Esophagus muscularis mucosa (tissue), 4 donors: ENCODE measurements around the gene DNAJC3. TPM values are rescaled to one million over a fixed set of nuclear protein-coding genes. Genes with fewer than 3 reads are reported as not detected.

Experiments used
- DNase-seq: peaks from one replicate; pipeline ENCODE4 v3.0.0-alpha.2; 2017; ENCODE audit errors: extremely low spot score
- H3K27ac ChIP-seq, 4 donors: fragments of 200-600 bp; sonication (generic); replicated peaks in 1 of 4; 1 replicate in 3 of 4; 2 replicates in 1 of 4; pipeline ENCODE4 v1.5.1; 2016 to 2019; ENCODE audit warnings: mild to moderate bottlenecking in 1 of 4
- H3K27me3 ChIP-seq, 4 donors: fragments of 200-600 bp; sonication (generic); one replicate each; pipeline versions ENCODE4 v1.5.1 to v1.6.0; 2016 to 2019
- H3K36me3 ChIP-seq, 4 donors: fragments of 200-600 bp; sonication (generic); one replicate each; pipeline ENCODE4 v1.5.1; 2016 to 2019
- H3K4me1 ChIP-seq, 4 donors: fragments of 200-600 bp; sonication (generic); one replicate each; pipeline ENCODE4 v1.5.1; 2016 to 2019
- H3K4me3 ChIP-seq, 4 donors: fragments of 200-600 bp; sonication (generic); 1 replicate in 2 of 4; 2 replicates in 2 of 4; pipeline ENCODE4 v1.5.1; 2016 to 2019; ENCODE audit warnings: mild to moderate bottlenecking in 4 of 4, moderate library complexity in 1 of 4
- H3K9me3 ChIP-seq, 4 donors: fragments of 200-600 bp; sonication (generic); 1 replicate in 3 of 4; 2 replicates in 1 of 4; pipeline ENCODE4 v1.5.1; 2016 to 2019
- CTCF ChIP-seq, 3 experiments: fragments of 200-600 bp in 2 of 3; fragments of 450-650 bp in 1 of 3; sonication (generic) in 2 of 3; IDR thresholded peaks; one replicate each; pipeline ENCODE4 v1.5.1; 2017 to 2019; ENCODE audit warnings: antibody characterized with exemption in 3 of 3, mild to moderate bottlenecking in 2 of 3, moderate library complexity in 1 of 3
- EP300 ChIP-seq: sonication (generic); formaldehyde crosslinking; IDR thresholded peaks from one replicate; pipeline ENCODE4 v1.6.1; 2017; ENCODE audit warnings: antibody characterized with exemption
- POLR2A ChIP-seq: fragments of 450-650 bp; IDR thresholded peaks from one replicate; pipeline ENCODE4 v1.6.1; 2017; ENCODE audit warnings: antibody characterized with exemption, moderate library complexity, mild to moderate bottlenecking, low read depth
- POLR2AphosphoS5 ChIP-seq, 2 donors: sonication (generic); formaldehyde crosslinking; IDR thresholded peaks; one replicate each; pipeline ENCODE4 v1.6.1; 2017; ENCODE audit warnings: antibody characterized with exemption in 2 of 2
- WGBS: methylation state at CpG from one replicate; pipeline ENCODE4 v1.1.5; 2018; 5-methylcytosine and 5-hydroxymethylcytosine counted together
- intact Hi-C: fragments of 100-400 bp; cut with DNase I; formaldehyde crosslinking; loops from one replicate; pipeline ENCODE4 v1.15.1; 2023
- total RNA-seq, 4 donors: library from RNA; depleted of rRNA; stranded (reverse); fragments of >200 nt; gene quantifications; one replicate each; pipeline versions ENCODE4 v1.1.0 to v1.2.1, GENCODE V29; 2016

Gene DNAJC3
- total RNA-seq, 4 donors from 2014 or later = 43.8 to 55.1 (median 48.9) TPM

GRCh38 chr13:95716231-95716630 lies 39.3 kb downstream of the DNAJC3 start:
- H3K4me3 ChIP-seq = no peak overlapping the region
- intact Hi-C loops = no loop called here

GRCh38 chr13:95722241-95722640 lies 45.3 kb downstream of the DNAJC3 start:
- DNase-seq = no peak
- no peak for TF ChIP-seq POLR2A
- TF ChIP-seq CTCF (IDR thresholded peaks at IDR 0.05) = no peak
- TF ChIP-seq POLR2AphosphoS5 (IDR thresholded peaks at IDR 0.05) = no peak
- no peak for TF ChIP-seq EP300
- Histone ChIP-seq H3K27ac (no peak overlapping the region), H3K27me3 (no peaks in the 10 kb centered on the region), H3K4me1 (peaks cover 0 to 25% (median 16%) of the 10 kb centered on the region in 4 donors), H3K36me3 (peaks cover 0 to 17% (median 3%) of the 10 kb centered on the region in 4 donors), H3K4me3 (no peak overlapping the region), H3K9me3 (no peaks in the 10 kb centered on the region)
- 82% methylated on average over 1 of the region's 1 CpG for WGBS
- intact Hi-C loops = loop anchor here (10.0 kb wide), 1 partner anchor 47 kb away; the partner anchor contains the start of gene DNAJC3

More at GRCh38 chr13:95716231-95716630, 39.3 kb downstream of the DNAJC3 start:
- 95% methylated on average over 10 of the region's 11 CpGs for WGBS
- H3K36me3 ChIP-seq = peaks cover 0 to 34% (median 23%) of the 10 kb centered on the region in 4 donors
- TF ChIP-seq CTCF (IDR thresholded peaks at IDR 0.05) (no peak), EP300 (no peak), POLR2A (no peak), POLR2AphosphoS5 (IDR thresholded peaks at IDR 0.05) (no peak)
- peaks cover 0 to 6% (median 2%) of the 10 kb centered on the region in 4 donors for H3K9me3 ChIP-seq
- no peak overlapping the region for H3K27ac ChIP-seq
- DNase-seq = no peak
- H3K4me1 ChIP-seq = peaks cover 0 to under 1% (median 0%) of the 10 kb centered on the region in 4 donors
- H3K27me3 ChIP-seq = no peaks in the 10 kb centered on the region

- intact Hi-C loops = loop anchor here (10.0 kb wide), 1 partner anchor 49 kb away; the partner anchor contains the start of gene DNAJC3
- Histone ChIP-seq H3K4me1 (peaks cover 0 to 37% (median 26%) of the 10 kb centered on the region in 4 donors), H3K27me3 (no peaks in the 10 kb centered on the region), H3K27ac (no peak overlapping the region), H3K9me3 (no peaks in the 10 kb centered on the region), H3K4me3 (no peak overlapping the region), H3K36me3 (peaks cover 0 to 17% (median 1%) of the 10 kb centered on the region in 4 donors)
- no peak for DNase-seq
- TF ChIP-seq CTCF (IDR thresholded peaks at IDR 0.05) (no peak), POLR2AphosphoS5 (IDR thresholded peaks at IDR 0.05) (no peak), POLR2A (no peak), EP300 (no peak)
- 95% methylated on average over 1 of the region's 1 CpG for WGBS
Measured at GRCh38 chr13:95723438-95723837, 46.5 kb downstream of the DNAJC3 start.

- Histone ChIP-seq H3K27me3 (no peaks in the 10 kb centered on the region), H3K4me3 (no peak overlapping the region), H3K27ac (no peak overlapping the region), H3K4me1 (peaks cover 0 to 45% (median 28%) of the 10 kb centered on the region in 4 donors), H3K36me3 (peaks cover 0 to 17% (median 0%) of the 10 kb centered on the region in 4 donors), H3K9me3 (no peaks in the 10 kb centered on the region)
- intact Hi-C loops = loop anchor here (10.0 kb wide), 1 partner anchor 49 kb away; the partner anchor contains the start of gene DNAJC3
- DNase-seq = no peak
- WGBS = 94% methylated on average over 3 of the region's 3 CpGs
- TF ChIP-seq EP300 (no peak), POLR2A (no peak), CTCF (IDR thresholded peaks at IDR 0.05) (no peak), POLR2AphosphoS5 (IDR thresholded peaks at IDR 0.05) (no peak)
Measured at GRCh38 chr13:95724252-95724651, 47.3 kb downstream of the DNAJC3 start.
